ENCODE data around the gene PDE6G. TPM values are rescaled to one million over a fixed set of nuclear protein-coding genes. Genes with fewer than 3 reads are reported as not detected.

PDE6G gene
- total and polyA plus RNA-seq, 2 of the 13 experiments (the other 11 are each of a cell fraction or from before 2014, with no cell fraction given): 1.4 to 6.7 TPM

GRCh38 chr17:81647640-81648012, 8.7 kb downstream of the PDE6G start (continued):
- no peak for TF ChIP-seq ZFP62 (CRISPR knock-in tag; IDR thresholded peaks at IDR 0.05)
- TF ChIP-seq MEF2D (CRISPR knock-in tag; IDR thresholded peaks at IDR 0.05): no peak
- no peak for TF ChIP-seq ZNF557 (CRISPR knock-in tag; IDR thresholded peaks at IDR 0.05)
- TF ChIP-seq ATM (IDR thresholded peaks at IDR 0.05; ENCODE audit: borderline replicate concordance): no peak
- TF ChIP-seq HOXD1 (CRISPR knock-in tag; IDR thresholded peaks at IDR 0.05): no peak

- BruUV-seq (replicated peaks): no TSS peak
- Histone ChIP-seq H3K4me3 (replicated peaks in 1 of 3; ENCODE audit: insufficient read depth in 1 of 3, low read depth in 2 of 3, low read length in 3 of 3) (no peak overlapping the region), H3K4me2 (ENCODE audit: low read depth, low read length) (no peak overlapping the region), H4K20me1 (ENCODE audit: insufficient read depth, low read length) (no peaks in the 10 kb centered on the region), H3K27me3 (ENCODE audit: control insufficient read depth in 1 of 2, insufficient read depth in 2 of 2, low read length in 2 of 2) (0 out of 5 replicates have a peak, but pooled peaks cover 0 to 12% of the 10 kb centered on the region in 2 experiments), H3K9ac (ENCODE audit: insufficient read depth, low read depth, low read length) (no peak overlapping the region), H3K36me3 (replicated peaks in 1 of 2; ENCODE audit: control insufficient read depth in 1 of 2, insufficient read depth in 2 of 2, low read length in 2 of 2) (no peaks in the 10 kb centered on the region), H3K27ac (ENCODE audit: extremely low read length, insufficient read depth, low read length) (no peak overlapping the region), H2AFZ (ENCODE audit: low read length) (no peak overlapping the region), H3K9me3 (ENCODE audit: low read length) (peaks cover 6% of the 10 kb centered on the region; the same call in 1 of the 2 replicates), H3K79me2 (ENCODE audit: insufficient read depth, low read length) (no peaks in the 10 kb centered on the region), H3K4me1 (ENCODE audit: insufficient read depth, low read length) (peaks cover 16% of the 10 kb centered on the region)
- no peak; the same call in 2 of the 3 replicates for ATAC-seq
- TF ChIP-seq KDM5B (CRISPR knock-in tag; IDR thresholded peaks at IDR 0.05; ENCODE audit: borderline replicate concordance) (no peak), GTF3A (CRISPR knock-in tag; conservative IDR thresholded peaks at IDR 0.05) (no peak), RFXAP (CRISPR knock-in tag; IDR thresholded peaks at IDR 0.05; ENCODE audit: borderline replicate concordance) (no peak), SALL1 (CRISPR knock-in tag; IDR thresholded peaks at IDR 0.05) (no peak), NRL (CRISPR knock-in tag; IDR thresholded peaks at IDR 0.05; ENCODE audit: borderline replicate concordance) (0 out of 2 replicates have a peak, but pooled peaks have one; percentile 25), ZNF530 (CRISPR knock-in tag; IDR thresholded peaks at IDR 0.05; ENCODE audit: low read depth) (no peak)
- TF ChIP-seq, protein P1, sequence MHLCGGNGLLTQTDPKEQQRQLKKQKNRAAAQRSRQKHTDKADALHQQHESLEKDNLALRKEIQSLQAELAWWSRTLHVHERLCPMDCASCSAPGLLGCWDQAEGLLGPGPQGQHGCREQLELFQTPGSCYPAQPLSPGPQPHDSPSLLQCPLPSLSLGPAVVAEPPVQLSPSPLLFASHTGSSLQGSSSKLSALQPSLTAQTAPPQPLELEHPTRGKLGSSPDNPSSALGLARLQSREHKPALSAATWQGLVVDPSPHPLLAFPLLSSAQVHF (CRISPR knock-in tag; IDR thresholded peaks at IDR 0.05): no peak
- TF ChIP-seq, protein P2, sequence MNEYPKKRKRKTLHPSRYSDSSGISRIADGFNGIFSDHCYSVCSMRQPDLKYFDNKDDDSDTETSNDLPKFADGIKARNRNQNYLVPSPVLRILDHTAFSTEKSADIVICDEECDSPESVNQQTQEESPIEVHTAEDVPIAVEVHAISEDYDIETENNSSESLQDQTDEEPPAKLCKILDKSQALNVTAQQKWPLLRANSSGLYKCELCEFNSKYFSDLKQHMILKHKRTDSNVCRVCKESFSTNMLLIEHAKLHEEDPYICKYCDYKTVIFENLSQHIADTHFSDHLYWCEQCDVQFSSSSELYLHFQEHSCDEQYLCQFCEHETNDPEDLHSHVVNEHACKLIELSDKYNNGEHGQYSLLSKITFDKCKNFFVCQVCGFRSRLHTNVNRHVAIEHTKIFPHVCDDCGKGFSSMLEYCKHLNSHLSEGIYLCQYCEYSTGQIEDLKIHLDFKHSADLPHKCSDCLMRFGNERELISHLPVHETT (CRISPR knock-in tag; conservative IDR thresholded peaks at IDR 0.05): no peak
- TF ChIP-seq, protein P3, sequence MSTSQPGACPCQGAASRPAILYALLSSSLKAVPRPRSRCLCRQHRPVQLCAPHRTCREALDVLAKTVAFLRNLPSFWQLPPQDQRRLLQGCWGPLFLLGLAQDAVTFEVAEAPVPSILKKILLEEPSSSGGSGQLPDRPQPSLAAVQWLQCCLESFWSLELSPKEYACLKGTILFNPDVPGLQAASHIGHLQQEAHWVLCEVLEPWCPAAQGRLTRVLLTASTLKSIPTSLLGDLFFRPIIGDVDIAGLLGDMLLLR (CRISPR knock-in tag; IDR thresholded peaks at IDR 0.05): 0 out of 2 replicates have a peak, but pooled peaks have one; percentile 12
- no peak for DNase-seq (ENCODE audit: low spot score)
- in situ Hi-C loops (cut with HindIII; ENCODE audit: extremely low pct_ligation_motif_present, low pct_unique_long_range_greater_than_20kb) (no loop called here), intact Hi-C loops (cut with micrococcal nuclease; ENCODE audit: unreplicated experiment) (no loop called here)
- POLR2A ChIA-PET: interaction anchor here (1.2 kb wide), 1 partner anchor 11 kb away, joined by 4 read pairs; the partner anchor contains the start of gene NPLOC4
- WGBS (ENCODE audit: low lambda C conversion rate): 48% methylated on average over 11 of the region's 12 CpGs
- FAIRE-seq: no peak
- CTCF ChIA-PET (ENCODE audit: low intra/inter-chr PET ratio, low total read pairs): no interaction called here
Measured at GRCh38 chr17:81646869-81647600, 9.3 kb downstream of the PDE6G start.
